Measurements from ENCODE around the gene CLTC.

GRCh38 chr17:59633658-59634359, 14.1 kb downstream of the CLTC start:
- TF ChIP-seq HDAC2 (IDR thresholded peaks at IDR 0.05) (no peak), PBX3 (IDR thresholded peaks at IDR 0.05; ENCODE audit: insufficient replicate concordance, low read depth, low read length) (no peak)
